ENCODE data around the gene NUP153.
"Not testable (repeated sequence)": the region's sequence is repeated elsewhere in the genome, so short reads cannot be mapped to it uniquely, and the experiment has no call there.

Gene NUP153

GRCh38 chr6:17706580-17707370 lies at the start of gene NUP153:
NUP153 (minus strand) TSS chr6:17706925; CDS start chr6:17706387, 538 bp downstream.
- peak within 1 kb of the TSS; percentile 83 for H3K4me3 ChIP-seq (ENCODE audit: low read length)
- no peak for TF ChIP-seq CTCF (conservative IDR thresholded peaks at IDR 0.05; ENCODE audit: low read depth, low read length)
- peak; percentile 92 for DNase-seq (ENCODE audit: low read depth)

- no peak overlapping the region for H3K4me3 ChIP-seq (ENCODE audit: low read length)
- no peak for DNase-seq (ENCODE audit: low read depth)
- no peak for TF ChIP-seq CTCF (conservative IDR thresholded peaks at IDR 0.05; ENCODE audit: low read depth, low read length)
These were observed 47.5 kb upstream of the NUP153 start for GRCh38 chr6:17754254-17754653.

- H3K4me3 ChIP-seq (ENCODE audit: low read length): not testable (repeated sequence)
These were observed 38.6 kb upstream of the NUP153 start for GRCh38 chr6:17745324-17745723.

GRCh38 chr6:17744757-17745308 lies 38.1 kb upstream of the NUP153 start:
- not testable (repeated sequence) for H3K4me3 ChIP-seq (ENCODE audit: low read length); DNase-seq (ENCODE audit: low read depth)

More at GRCh38 chr6:17745324-17745723, 38.6 kb upstream of the NUP153 start:
- DNase-seq (ENCODE audit: low read depth): not testable (repeated sequence)

- DNase-seq (ENCODE audit: low read depth): no peak
- no peak overlapping the region for H3K4me3 ChIP-seq (ENCODE audit: low read length)
- TF ChIP-seq CTCF (conservative IDR thresholded peaks at IDR 0.05; ENCODE audit: low read depth, low read length): no peak
These were observed 37.5 kb upstream of the NUP153 start for GRCh38 chr6:17744019-17744756.

GRCh38 chr6:17741507-17741906 lies 34.8 kb upstream of the NUP153 start:
- no peak overlapping the region for H3K4me3 ChIP-seq (ENCODE audit: low read length)
- no peak for DNase-seq (ENCODE audit: low read depth)
- no peak for TF ChIP-seq CTCF (conservative IDR thresholded peaks at IDR 0.05; ENCODE audit: low read depth, low read length)

GRCh38 chr6:17740559-17741220 lies 34.0 kb upstream of the NUP153 start:
- no peak overlapping the region for H3K4me3 ChIP-seq (ENCODE audit: low read length)
- no peak for TF ChIP-seq CTCF (conservative IDR thresholded peaks at IDR 0.05; ENCODE audit: low read depth, low read length)
- DNase-seq (ENCODE audit: low read depth): no peak
